Type B pancreatic cell (in vitro differentiated cells): ENCODE results near the gene IL17RC. TPM values are rescaled to one million over a fixed set of nuclear protein-coding genes. Genes with fewer than 3 reads are reported as not detected.

Experiments used
- DNase-seq: peaks from one replicate; pipeline ENCODE4 v3.0.0; 2021; ENCODE audit warnings: mixed read lengths; ENCODE audit not compliant: unreplicated experiment; ENCODE audit errors: extremely low spot score
- H3K27ac Mint-ChIP-seq: 2 replicates; pipeline ENCODE4 v1.8.0; 2021; ENCODE audit warnings: mild to moderate bottlenecking, mixed read lengths
- H3K27me3 Mint-ChIP-seq: 2 replicates; pipeline ENCODE4 v1.8.0; 2021; ENCODE audit warnings: mixed read lengths
- H3K36me3 Mint-ChIP-seq: 2 replicates; pipeline ENCODE4 v1.8.0; 2021; ENCODE audit warnings: mixed read lengths
- H3K4me1 Mint-ChIP-seq: one replicate; pipeline ENCODE4 v1.8.0; 2021; ENCODE audit warnings: mixed read lengths; ENCODE audit not compliant: unreplicated experiment
- H3K4me3 Mint-ChIP-seq: 2 replicates; pipeline ENCODE4 v1.8.0; 2021; ENCODE audit warnings: mild to moderate bottlenecking, mixed read lengths
- H3K9me3 Mint-ChIP-seq: 2 replicates; pipeline ENCODE4 v1.8.0; 2021; ENCODE audit warnings: mixed read lengths
- total RNA-seq: library from RNA; stranded (reverse); gene quantifications from 2 replicates; pipeline ENCODE4 v1.2.1, GENCODE V29; 2021; ENCODE audit warnings: low replicate concordance
- TF ChIP-seq, protein P1 (sequence below): fragments of 200-600 bp; sonication (generic); conservative IDR thresholded peaks from 2 replicates; pipeline ENCODE4 v1.5.0; 2021; ENCODE audit warnings: antibody characterized with exemption, mild to moderate bottlenecking

The IL17RC gene
- total RNA-seq, 1 donor from 2014 or later, result 22.6 TPM

DNA sequence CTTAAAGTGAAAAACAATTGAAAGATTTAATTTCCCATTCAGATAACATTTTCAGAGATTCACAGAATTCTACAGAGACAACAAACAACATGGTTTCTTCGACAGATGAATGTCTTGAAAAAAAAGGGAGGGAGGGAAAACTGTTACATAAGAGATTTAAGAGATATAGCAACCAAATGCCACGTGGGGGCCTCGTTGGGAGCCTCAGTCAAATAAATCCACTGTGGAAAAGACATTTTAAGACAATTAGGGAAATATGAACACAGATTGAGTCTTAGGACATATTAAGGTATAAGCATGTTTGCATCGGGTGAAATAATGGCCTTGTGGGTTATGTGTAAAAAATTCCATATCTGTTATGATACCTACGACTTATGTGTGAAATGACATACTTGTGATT lies 40.3 kb downstream of the IL17RC start:
- Mint-ChIP-seq H3K36me3 (no peaks in the 10 kb centered on the region), H3K27me3 (no peaks in the 10 kb centered on the region), H3K4me3 (no peak overlapping the region), H3K27ac (no peak overlapping the region), H3K4me1 (peaks cover 18% of the 10 kb centered on the region), H3K9me3 (no peaks in the 10 kb centered on the region)
- TF ChIP-seq, protein P1, sequence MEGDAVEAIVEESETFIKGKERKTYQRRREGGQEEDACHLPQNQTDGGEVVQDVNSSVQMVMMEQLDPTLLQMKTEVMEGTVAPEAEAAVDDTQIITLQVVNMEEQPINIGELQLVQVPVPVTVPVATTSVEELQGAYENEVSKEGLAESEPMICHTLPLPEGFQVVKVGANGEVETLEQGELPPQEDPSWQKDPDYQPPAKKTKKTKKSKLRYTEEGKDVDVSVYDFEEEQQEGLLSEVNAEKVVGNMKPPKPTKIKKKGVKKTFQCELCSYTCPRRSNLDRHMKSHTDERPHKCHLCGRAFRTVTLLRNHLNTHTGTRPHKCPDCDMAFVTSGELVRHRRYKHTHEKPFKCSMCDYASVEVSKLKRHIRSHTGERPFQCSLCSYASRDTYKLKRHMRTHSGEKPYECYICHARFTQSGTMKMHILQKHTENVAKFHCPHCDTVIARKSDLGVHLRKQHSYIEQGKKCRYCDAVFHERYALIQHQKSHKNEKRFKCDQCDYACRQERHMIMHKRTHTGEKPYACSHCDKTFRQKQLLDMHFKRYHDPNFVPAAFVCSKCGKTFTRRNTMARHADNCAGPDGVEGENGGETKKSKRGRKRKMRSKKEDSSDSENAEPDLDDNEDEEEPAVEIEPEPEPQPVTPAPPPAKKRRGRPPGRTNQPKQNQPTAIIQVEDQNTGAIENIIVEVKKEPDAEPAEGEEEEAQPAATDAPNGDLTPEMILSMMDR, result no peak
- DNase-seq, result no peak

DNA sequence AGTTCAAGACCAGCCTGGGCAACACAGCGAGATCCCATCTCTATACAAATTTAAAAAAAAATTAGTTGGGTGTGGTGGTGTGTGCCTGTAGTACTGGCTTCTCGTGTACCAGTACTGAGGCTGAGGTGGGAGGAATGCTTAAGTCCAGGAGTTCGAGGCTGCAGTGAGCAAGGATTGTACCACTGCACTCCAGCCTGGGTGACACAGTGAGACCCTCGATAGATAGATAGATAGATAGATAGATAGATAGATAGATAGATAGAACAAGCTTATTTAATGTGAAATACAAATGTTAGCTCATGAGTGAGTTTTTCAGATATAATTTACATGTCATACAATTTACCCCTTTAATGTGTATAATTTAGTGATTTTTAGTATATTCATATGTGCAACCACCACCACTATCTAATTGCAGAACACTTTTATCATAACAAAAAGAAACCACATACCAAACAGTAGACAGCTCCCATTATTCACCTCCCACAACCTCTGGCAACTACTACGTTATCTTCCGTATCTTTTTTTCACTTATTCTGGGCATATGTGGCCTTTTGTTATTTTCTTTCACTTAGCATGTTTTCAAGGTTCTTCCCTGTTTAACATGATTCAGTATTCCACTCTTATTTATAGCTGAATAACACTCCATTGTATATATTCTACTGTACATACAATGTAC lies 48.4 kb downstream of the IL17RC start:
- Mint-ChIP-seq H3K4me3 (no peak overlapping the region), H3K27ac (no peak overlapping the region), H3K4me1 (no peaks in the 10 kb centered on the region), H3K9me3 (no peaks in the 10 kb centered on the region), H3K27me3 (no peaks in the 10 kb centered on the region), H3K36me3 (peaks cover 27% of the 10 kb centered on the region)
- no peak for DNase-seq
- TF ChIP-seq, protein P1, result no peak

DNA sequence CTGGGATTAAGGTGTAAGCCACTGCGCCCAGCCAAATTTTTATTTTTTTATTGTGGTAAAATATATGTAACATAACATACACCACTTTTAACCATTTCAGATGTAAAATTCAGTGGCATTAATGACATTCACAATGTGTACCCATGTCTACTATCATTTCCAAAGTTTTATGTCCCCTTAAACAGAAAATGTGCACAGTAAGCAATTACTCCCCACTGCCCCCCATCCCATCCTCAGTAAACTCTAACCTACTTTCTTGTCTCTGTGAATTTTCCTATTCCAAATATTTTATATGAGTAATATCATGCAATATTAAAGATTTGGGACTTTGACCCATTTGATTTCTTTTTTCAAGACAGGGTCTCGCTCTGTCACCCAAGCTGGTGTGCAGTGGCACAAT lies 49.9 kb downstream of the IL17RC start:
- Mint-ChIP-seq H3K36me3 (peaks cover 33% of the 10 kb centered on the region), H3K27ac (no peak overlapping the region), H3K4me3 (no peak overlapping the region), H3K27me3 (no peaks in the 10 kb centered on the region), H3K4me1 (no peaks in the 10 kb centered on the region), H3K9me3 (no peaks in the 10 kb centered on the region)
- DNase-seq, result no peak
- TF ChIP-seq, protein P1, result no peak

DNA sequence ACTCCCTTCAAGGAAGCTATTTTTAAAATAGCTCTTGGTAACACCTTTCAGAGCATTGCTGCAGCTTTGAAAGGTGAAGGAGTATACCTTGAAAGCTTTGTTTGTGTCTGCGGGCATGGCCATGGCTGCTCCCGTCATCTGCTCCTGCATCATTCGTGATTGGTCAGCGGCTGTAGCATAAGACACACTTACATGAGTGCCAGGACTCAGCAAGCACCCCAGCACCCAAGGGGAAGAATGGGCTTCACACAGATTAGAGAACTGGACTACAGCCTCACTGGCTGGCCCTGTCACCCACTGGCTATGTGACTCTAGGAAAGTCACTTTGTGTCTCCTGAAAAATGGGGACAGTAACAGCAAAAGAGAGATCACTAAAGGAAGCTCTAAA lies 52.7 kb downstream of the IL17RC start:
- H3K4me3 Mint-ChIP-seq, result no peak overlapping the region
- TF ChIP-seq, protein P1, result no peak
- no peak for DNase-seq
- H3K9me3 Mint-ChIP-seq, result no peaks in the 10 kb centered on the region
- H3K36me3 Mint-ChIP-seq, result peaks cover 34% of the 10 kb centered on the region
- H3K27ac Mint-ChIP-seq, result no peak overlapping the region
- no peaks in the 10 kb centered on the region for H3K27me3 Mint-ChIP-seq
- no peaks in the 10 kb centered on the region for H3K4me1 Mint-ChIP-seq

DNA sequence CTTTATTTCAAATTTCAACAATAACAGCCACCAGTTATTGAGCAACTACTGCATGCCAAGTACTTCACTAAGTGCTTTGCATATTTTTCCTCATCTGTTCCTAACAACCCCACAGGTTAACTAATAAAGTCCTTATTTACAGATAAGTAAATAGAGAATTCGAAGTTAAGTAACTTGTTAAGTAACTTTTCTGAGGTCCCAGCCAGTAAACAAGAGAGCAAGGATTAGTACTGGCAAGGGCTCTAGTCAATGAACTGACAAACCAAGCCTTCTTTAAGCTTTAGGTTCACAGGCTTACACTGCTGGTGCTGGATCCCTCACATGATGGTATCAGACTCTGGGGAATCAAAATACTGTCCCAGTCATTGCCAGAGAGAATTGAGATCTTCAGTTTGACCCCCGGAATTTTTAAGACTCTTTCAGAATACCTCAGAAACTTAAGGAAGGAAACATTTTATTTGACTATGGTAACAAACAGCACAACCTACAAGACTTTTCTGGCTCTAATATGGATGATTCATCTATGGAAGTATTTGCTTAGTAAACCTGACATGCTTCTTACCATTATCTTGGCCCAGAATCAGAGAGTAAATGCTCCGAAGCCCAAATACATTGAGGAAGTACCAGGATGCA lies 53.2 kb downstream of the IL17RC start:
- H3K4me3 Mint-ChIP-seq, result no peak overlapping the region
- H3K27ac Mint-ChIP-seq, result no peak overlapping the region
- no peak for DNase-seq
- TF ChIP-seq, protein P1, result no peak
- H3K36me3 Mint-ChIP-seq, result peaks cover 34% of the 10 kb centered on the region
- no peaks in the 10 kb centered on the region for H3K27me3 Mint-ChIP-seq
- H3K9me3 Mint-ChIP-seq, result no peaks in the 10 kb centered on the region
- no peaks in the 10 kb centered on the region for H3K4me1 Mint-ChIP-seq
